ENCODE results near the gene SERPINA1.

- TF ChIP-seq CTCF (IDR thresholded peaks at IDR 0.05; ENCODE audit: poor library complexity) (no peak), EZH2 (IDR thresholded peaks at IDR 0.05; ENCODE audit: borderline replicate concordance) (no peak), EZH2phosphoT487 (IDR thresholded peaks at IDR 0.05; ENCODE audit: low read depth, severe bottlenecking, unreplicated experiment) (no peak)
These were observed 2.1 kb upstream of the SERPINA1 start for GRCh38 chr14:94390372-94391086.
